A549 (cell line): Measurements from ENCODE around the gene CEBPA. TPM values are rescaled to one million over a fixed set of nuclear protein-coding genes. Genes with fewer than 3 reads are reported as not detected.

Source experiments
- CBX8 ChIP-seq: fragments of 200-600 bp; sonication (generic); IDR thresholded peaks from 2 replicates; pipeline ENCODE4 v1.6.1; 2016
- CHD4 ChIP-seq: fragments of 200-600 bp; sonication (generic); IDR thresholded peaks from 2 replicates; pipeline ENCODE4 v1.6.1; 2016; ENCODE audit warnings: antibody characterized with exemption, mild to moderate bottlenecking, borderline replicate concordance
- EHMT2 ChIP-seq: fragments of 200-600 bp; sonication (generic); IDR thresholded peaks from 2 replicates; pipeline ENCODE4 v1.6.1; 2016; ENCODE audit warnings: antibody characterized with exemption, low read depth, mild to moderate bottlenecking, moderate library complexity
- ESRRA ChIP-seq: fragments of 150-350 bp; IDR thresholded peaks from 2 replicates; pipeline ENCODE4 v1.6.1; 2014; ENCODE audit warnings: mild to moderate bottlenecking, low read length, borderline replicate concordance
- FOSB ChIP-seq: fragments of 250-450 bp; sonication (Bioruptor Pico); IDR thresholded peaks from 2 replicates; pipeline ENCODE4 v1.5.0; 2020; ENCODE audit warnings: mild to moderate bottlenecking, moderate library complexity
- FOXS1 ChIP-seq: fragments of 250-450 bp; sonication (Bioruptor Pico); IDR thresholded peaks from 2 replicates; pipeline ENCODE4 v1.5.0; 2020; ENCODE audit warnings: mild to moderate bottlenecking, moderate library complexity
- GATA3 ChIP-seq: IDR thresholded peaks from 2 replicates; pipeline ENCODE4 v1.6.1; 2012; ENCODE audit warnings: borderline replicate concordance
- HOXB13 ChIP-seq: fragments of 250-450 bp; sonication (Bioruptor Pico); IDR thresholded peaks from 2 replicates; pipeline ENCODE4 v1.5.0; 2020; ENCODE audit warnings: low read depth, mild to moderate bottlenecking, moderate library complexity
- HOXB5 ChIP-seq: fragments of 250-450 bp; sonication (Bioruptor Pico); IDR thresholded peaks from 2 replicates; pipeline ENCODE4 v1.5.0; 2020; ENCODE audit warnings: mild to moderate bottlenecking, moderate library complexity
- JUN ChIP-seq, 2 experiments: fragments of >200 bp; sonication (Bioruptor Twin); formaldehyde crosslinking; IDR thresholded peaks; 2 replicates in 1 of 2; 3 replicates in 1 of 2; pipeline ENCODE4 v1.6.1; 2016 to 2017
- JUNB ChIP-seq: fragments of >200 bp; sonication (Bioruptor Twin); formaldehyde crosslinking; IDR thresholded peaks from 2 replicates; pipeline ENCODE4 v1.6.1; 2016
- KDM5A ChIP-seq: fragments of 200-600 bp; sonication (generic); IDR thresholded peaks from 2 replicates; pipeline ENCODE4 v1.6.1; 2016; ENCODE audit warnings: antibody characterized with exemption, mild to moderate bottlenecking
- MAFK ChIP-seq: fragments of 450-650 bp; IDR thresholded peaks from 2 replicates; pipeline ENCODE4 v1.6.1; 2014; ENCODE audit not compliant: partially characterized antibody
- MYC ChIP-seq: IDR thresholded peaks from 2 replicates; pipeline ENCODE4 v1.6.1; 2012; ENCODE audit warnings: mild to moderate bottlenecking, inconsistent platforms, low read length, improper control_type of control experiment, borderline replicate concordance
- NFE2L2 ChIP-seq: fragments of 150-350 bp; conservative IDR thresholded peaks from 2 replicates; pipeline ENCODE4 v1.6.1; 2014; ENCODE audit warnings: low read length
- POLR2AphosphoS2 ChIP-seq: conservative IDR thresholded peaks from 2 replicates; pipeline ENCODE4 v1.6.1; 2012; ENCODE audit warnings: low read length, improper control_type of control experiment, inconsistent platforms
- RAD21 ChIP-seq, 2 experiments: fragments of >200 bp in 1 of 2; sonication (Bioruptor Twin) in 1 of 2; formaldehyde crosslinking in 1 of 2; IDR thresholded peaks in 1 of 2; conservative IDR thresholded peaks in 1 of 2; 2 replicates in 1 of 2; 3 replicates in 1 of 2; pipeline ENCODE4 v1.6.1; 2012 to 2018; ENCODE audit warnings: inconsistent platforms in 1 of 2
- RARB ChIP-seq: fragments of 250-450 bp; sonication (Bioruptor Pico); IDR thresholded peaks from 2 replicates; pipeline ENCODE4 v1.8.0; 2021; ENCODE audit warnings: mild to moderate bottlenecking, moderate library complexity
- RCOR1 ChIP-seq: fragments of 150-350 bp; IDR thresholded peaks from 2 replicates; pipeline ENCODE4 v1.6.1; 2014; ENCODE audit warnings: antibody characterized with exemption, low read length, low read depth
- RNF2 ChIP-seq: fragments of 200-600 bp; sonication (generic); IDR thresholded peaks from 2 replicates; pipeline ENCODE4 v1.6.1; 2016; ENCODE audit warnings: low read depth, mild to moderate bottlenecking, antibody characterized with exemption, moderate library complexity, borderline replicate concordance
- TFCP2L1 ChIP-seq: fragments of 250-450 bp; sonication (Bioruptor Pico); IDR thresholded peaks from 2 replicates; pipeline ENCODE4 v1.5.0; 2021; ENCODE audit warnings: mild to moderate bottlenecking
- TP53 ChIP-seq: fragments of 250-450 bp; sonication (Bioruptor Pico); IDR thresholded peaks from 2 replicates; pipeline ENCODE4 v1.5.0; 2021; ENCODE audit warnings: mild to moderate bottlenecking, moderate library complexity
- ZC3H11A ChIP-seq: fragments of 450-650 bp; IDR thresholded peaks from 2 replicates; pipeline ENCODE4 v1.6.1; 2014; ENCODE audit warnings: antibody characterized with exemption, mild to moderate bottlenecking
- ZSCAN20 ChIP-seq: fragments of 250-450 bp; sonication (Bioruptor Pico); IDR thresholded peaks from 2 replicates; pipeline ENCODE4 v1.8.0; 2022; ENCODE audit warnings: mild to moderate bottlenecking, moderate library complexity
- polyA plus RNA-seq, 4 experiments: library from polyadenylated mRNA; depleted of rRNA in 3 of 4; stranded (reverse); fragments of >200 nt; fragmentation: RNase III in 1 of 4; extraction: RNeasy Plus Mini Kit Qiagen cat#74134 plus additional on column Dnase treatment in 1 of 4; gene quantifications; 2 replicates in 3 of 4; 3 replicates in 1 of 4; pipeline ENCODE4 v1.2.3, GENCODE V29; 2011 to 2017
- TF ChIP-seq, protein P1 (sequence below): fragments of 200-600 bp; sonication (generic); IDR thresholded peaks from 2 replicates; pipeline ENCODE4 v1.6.1; 2016; ENCODE audit warnings: antibody characterized with exemption, mild to moderate bottlenecking, moderate library complexity
- TF ChIP-seq, protein P2 (sequence below): fragments of 250-450 bp; sonication (Bioruptor Pico); IDR thresholded peaks from 2 replicates; pipeline ENCODE4 v1.5.0; 2020; ENCODE audit warnings: low read depth, mild to moderate bottlenecking, moderate library complexity
- TF ChIP-seq, protein P3 (sequence below): fragments of 450-650 bp; IDR thresholded peaks from 2 replicates; pipeline ENCODE4 v1.6.1; 2014; ENCODE audit warnings: antibody characterized with exemption
- TF ChIP-seq, protein P4 (sequence below): fragments of 150-350 bp; IDR thresholded peaks from 2 replicates; pipeline ENCODE4 v1.6.1; 2014; ENCODE audit warnings: low read depth, mild to moderate bottlenecking, low read length
- TF ChIP-seq, protein P5 (sequence below): fragments of 250-450 bp; sonication (Bioruptor Pico); IDR thresholded peaks from 2 replicates; pipeline ENCODE4 v1.5.0; 2021; ENCODE audit warnings: mild to moderate bottlenecking, moderate library complexity, borderline replicate concordance
- TF ChIP-seq, protein P6 (sequence below): IDR thresholded peaks from 2 replicates; pipeline ENCODE4 v1.6.1; 2012

Gene CEBPA
- polyA plus RNA-seq, 2 of the 4 experiments (the other 2 are of a cell fraction): 3.5 to 6.6 TPM

DNA sequence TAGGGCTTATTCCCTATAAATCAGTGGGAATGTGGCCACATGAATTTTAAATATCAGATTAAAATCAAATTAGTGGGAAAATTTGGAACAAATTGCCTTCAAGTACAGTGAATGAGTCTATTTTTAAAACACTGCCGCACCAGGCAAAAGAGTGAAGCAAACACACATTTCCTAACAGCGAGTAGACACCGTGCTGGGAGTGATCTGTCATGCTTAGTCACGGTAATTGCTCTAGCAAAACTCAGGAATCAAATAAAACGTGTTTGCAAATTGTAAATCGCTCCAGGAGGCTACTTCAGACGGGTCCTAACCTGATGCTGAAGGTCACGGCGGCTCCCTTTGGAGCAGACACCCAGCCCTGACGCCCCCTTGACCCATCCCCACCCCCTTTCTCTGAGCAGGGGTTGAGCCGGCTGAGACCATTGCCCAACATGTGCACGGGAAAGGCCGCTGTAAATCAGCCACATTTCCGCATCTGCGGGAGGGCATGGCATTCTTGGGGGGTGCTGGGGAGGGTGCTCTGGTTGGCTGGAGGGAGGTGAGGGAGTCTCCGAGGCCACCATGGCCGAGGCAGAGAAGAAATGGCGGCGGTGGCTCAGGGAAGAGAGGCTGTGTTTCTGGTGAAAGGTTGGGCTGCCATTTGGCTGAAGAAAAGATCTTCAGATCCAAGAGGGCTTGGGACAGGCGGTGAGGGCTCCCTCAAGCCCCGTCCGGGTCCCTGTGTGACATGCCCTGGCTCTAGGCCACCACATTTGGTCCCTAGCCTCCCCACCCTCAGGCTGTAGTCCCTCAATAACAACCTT is 8.9 kb downstream of the CEBPA start (continued):
- TF ChIP-seq POLR2AphosphoS2 (no peak), JUN (IDR thresholded peaks at IDR 0.05) (peak; percentile 67 to 94; a peak in 4 of 5 replicates), FOXS1 (CRISPR knock-in tag) (no peak), HOXB5 (CRISPR knock-in tag) (peak; percentile 87), ZC3H11A (no peak), NFE2L2 (peak; percentile 76), EHMT2 (no peak), MAFK (peak; percentile 94), ESRRA (no peak), RNF2 (no peak), GATA3 (peak; percentile 79), FOSB (peak; percentile 25; the same call in 1 of the 2 replicates), CHD4 (no peak), CBX8 (no peak), ZSCAN20 (CRISPR knock-in tag) (no peak), RARB (CRISPR knock-in tag) (peak; percentile 84; the same call in 1 of the 2 replicates), TP53 (no peak), TFCP2L1 (peak; percentile 67; the same call in 1 of the 2 replicates), RAD21 (conservative IDR thresholded peaks at IDR 0.05 in 1 of 2, IDR thresholded peaks at IDR 0.05 in 1 of 2) (peak in 1 of 2 experiments; percentile 39; a peak in 2 of 5 replicates), KDM5A (no peak), HOXB13 (CRISPR knock-in tag) (peak; percentile 94), RCOR1 (no peak), MYC (peak; percentile 81), JUNB (peak; percentile 86)
- TF ChIP-seq, protein P1, sequence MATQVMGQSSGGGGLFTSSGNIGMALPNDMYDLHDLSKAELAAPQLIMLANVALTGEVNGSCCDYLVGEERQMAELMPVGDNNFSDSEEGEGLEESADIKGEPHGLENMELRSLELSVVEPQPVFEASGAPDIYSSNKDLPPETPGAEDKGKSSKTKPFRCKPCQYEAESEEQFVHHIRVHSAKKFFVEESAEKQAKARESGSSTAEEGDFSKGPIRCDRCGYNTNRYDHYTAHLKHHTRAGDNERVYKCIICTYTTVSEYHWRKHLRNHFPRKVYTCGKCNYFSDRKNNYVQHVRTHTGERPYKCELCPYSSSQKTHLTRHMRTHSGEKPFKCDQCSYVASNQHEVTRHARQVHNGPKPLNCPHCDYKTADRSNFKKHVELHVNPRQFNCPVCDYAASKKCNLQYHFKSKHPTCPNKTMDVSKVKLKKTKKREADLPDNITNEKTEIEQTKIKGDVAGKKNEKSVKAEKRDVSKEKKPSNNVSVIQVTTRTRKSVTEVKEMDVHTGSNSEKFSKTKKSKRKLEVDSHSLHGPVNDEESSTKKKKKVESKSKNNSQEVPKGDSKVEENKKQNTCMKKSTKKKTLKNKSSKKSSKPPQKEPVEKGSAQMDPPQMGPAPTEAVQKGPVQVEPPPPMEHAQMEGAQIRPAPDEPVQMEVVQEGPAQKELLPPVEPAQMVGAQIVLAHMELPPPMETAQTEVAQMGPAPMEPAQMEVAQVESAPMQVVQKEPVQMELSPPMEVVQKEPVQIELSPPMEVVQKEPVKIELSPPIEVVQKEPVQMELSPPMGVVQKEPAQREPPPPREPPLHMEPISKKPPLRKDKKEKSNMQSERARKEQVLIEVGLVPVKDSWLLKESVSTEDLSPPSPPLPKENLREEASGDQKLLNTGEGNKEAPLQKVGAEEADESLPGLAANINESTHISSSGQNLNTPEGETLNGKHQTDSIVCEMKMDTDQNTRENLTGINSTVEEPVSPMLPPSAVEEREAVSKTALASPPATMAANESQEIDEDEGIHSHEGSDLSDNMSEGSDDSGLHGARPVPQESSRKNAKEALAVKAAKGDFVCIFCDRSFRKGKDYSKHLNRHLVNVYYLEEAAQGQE: no peak
- TF ChIP-seq, protein P2, sequence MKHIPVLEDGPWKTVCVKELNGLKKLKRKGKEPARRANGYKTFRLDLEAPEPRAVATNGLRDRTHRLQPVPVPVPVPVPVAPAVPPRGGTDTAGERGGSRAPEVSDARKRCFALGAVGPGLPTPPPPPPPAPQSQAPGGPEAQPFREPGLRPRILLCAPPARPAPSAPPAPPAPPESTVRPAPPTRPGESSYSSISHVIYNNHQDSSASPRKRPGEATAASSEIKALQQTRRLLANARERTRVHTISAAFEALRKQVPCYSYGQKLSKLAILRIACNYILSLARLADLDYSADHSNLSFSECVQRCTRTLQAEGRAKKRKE (CRISPR knock-in tag): 0 out of 2 replicates have a peak, but pooled peaks have one; percentile 59
- TF ChIP-seq, protein P3, sequence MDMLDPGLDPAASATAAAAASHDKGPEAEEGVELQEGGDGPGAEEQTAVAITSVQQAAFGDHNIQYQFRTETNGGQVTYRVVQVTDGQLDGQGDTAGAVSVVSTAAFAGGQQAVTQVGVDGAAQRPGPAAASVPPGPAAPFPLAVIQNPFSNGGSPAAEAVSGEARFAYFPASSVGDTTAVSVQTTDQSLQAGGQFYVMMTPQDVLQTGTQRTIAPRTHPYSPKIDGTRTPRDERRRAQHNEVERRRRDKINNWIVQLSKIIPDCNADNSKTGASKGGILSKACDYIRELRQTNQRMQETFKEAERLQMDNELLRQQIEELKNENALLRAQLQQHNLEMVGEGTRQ: no peak
- TF ChIP-seq, protein P4, sequence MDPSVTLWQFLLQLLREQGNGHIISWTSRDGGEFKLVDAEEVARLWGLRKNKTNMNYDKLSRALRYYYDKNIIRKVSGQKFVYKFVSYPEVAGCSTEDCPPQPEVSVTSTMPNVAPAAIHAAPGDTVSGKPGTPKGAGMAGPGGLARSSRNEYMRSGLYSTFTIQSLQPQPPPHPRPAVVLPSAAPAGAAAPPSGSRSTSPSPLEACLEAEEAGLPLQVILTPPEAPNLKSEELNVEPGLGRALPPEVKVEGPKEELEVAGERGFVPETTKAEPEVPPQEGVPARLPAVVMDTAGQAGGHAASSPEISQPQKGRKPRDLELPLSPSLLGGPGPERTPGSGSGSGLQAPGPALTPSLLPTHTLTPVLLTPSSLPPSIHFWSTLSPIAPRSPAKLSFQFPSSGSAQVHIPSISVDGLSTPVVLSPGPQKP: no peak
- TF ChIP-seq, protein P5, sequence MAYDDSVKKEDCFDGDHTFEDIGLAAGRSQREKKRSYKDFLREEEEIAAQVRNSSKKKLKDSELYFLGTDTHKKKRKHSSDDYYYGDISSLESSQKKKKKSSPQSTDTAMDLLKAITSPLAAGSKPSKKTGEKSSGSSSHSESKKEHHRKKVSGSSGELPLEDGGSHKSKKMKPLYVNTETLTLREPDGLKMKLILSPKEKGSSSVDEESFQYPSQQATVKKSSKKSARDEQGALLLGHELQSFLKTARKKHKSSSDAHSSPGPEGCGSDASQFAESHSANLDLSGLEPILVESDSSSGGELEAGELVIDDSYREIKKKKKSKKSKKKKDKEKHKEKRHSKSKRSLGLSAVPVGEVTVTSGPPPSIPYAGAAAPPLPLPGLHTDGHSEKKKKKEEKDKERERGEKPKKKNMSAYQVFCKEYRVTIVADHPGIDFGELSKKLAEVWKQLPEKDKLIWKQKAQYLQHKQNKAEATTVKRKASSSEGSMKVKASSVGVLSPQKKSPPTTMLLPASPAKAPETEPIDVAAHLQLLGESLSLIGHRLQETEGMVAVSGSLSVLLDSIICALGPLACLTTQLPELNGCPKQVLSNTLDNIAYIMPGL (CRISPR knock-in tag): no peak; the same call in 1 of the 2 replicates
- TF ChIP-seq, protein P6, sequence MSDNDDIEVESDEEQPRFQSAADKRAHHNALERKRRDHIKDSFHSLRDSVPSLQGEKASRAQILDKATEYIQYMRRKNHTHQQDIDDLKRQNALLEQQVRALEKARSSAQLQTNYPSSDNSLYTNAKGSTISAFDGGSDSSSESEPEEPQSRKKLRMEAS: peak; percentile 83
